Measurements from ENCODE around the gene IGF2.

- TF ChIP-seq EP300 (IDR thresholded peaks at IDR 0.05; ENCODE audit: borderline replicate concordance in 1 of 2, low read depth in 2 of 2, low read length in 2 of 2) (no peak), POLR2A (IDR thresholded peaks at IDR 0.05; ENCODE audit: control extremely low read depth in 1 of 2, low read depth in 2 of 2, low read length in 2 of 2) (no peak), TBP (IDR thresholded peaks at IDR 0.05; ENCODE audit: low read depth, low read length) (no peak), SP2 (IDR thresholded peaks at IDR 0.05; ENCODE audit: low read length) (no peak), EZH2 (IDR thresholded peaks at IDR 0.05; ENCODE audit: low read depth, low read length, severe bottlenecking) (peak; percentile 97), CTCF (IDR thresholded peaks at IDR 0.05; ENCODE audit: control extremely low read depth in 1 of 3, insufficient read depth in 1 of 3, low read depth in 1 of 3, low read length in 3 of 3) (peak in 1 of 3 experiments; percentile 32; a peak in 1 of 4 replicates)
- TF ChIP-seq, protein P1, sequence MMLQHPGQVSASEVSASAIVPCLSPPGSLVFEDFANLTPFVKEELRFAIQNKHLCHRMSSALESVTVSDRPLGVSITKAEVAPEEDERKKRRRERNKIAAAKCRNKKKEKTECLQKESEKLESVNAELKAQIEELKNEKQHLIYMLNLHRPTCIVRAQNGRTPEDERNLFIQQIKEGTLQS (IDR thresholded peaks at IDR 0.05; ENCODE audit: insufficient read depth, low read depth, low read length) = no peak
These were observed 4.8 kb upstream of the IGF2 start for GRCh38 chr11:2143799-2144543.

Data from H1 (cell line).